ENCODE data around the gene TMPRSS13.

TMPRSS13 gene

GRCh38 chr11:117910525-117910924 is 18.7 kb downstream of the TMPRSS13 start:
- no peak for DNase-seq

DNA sequence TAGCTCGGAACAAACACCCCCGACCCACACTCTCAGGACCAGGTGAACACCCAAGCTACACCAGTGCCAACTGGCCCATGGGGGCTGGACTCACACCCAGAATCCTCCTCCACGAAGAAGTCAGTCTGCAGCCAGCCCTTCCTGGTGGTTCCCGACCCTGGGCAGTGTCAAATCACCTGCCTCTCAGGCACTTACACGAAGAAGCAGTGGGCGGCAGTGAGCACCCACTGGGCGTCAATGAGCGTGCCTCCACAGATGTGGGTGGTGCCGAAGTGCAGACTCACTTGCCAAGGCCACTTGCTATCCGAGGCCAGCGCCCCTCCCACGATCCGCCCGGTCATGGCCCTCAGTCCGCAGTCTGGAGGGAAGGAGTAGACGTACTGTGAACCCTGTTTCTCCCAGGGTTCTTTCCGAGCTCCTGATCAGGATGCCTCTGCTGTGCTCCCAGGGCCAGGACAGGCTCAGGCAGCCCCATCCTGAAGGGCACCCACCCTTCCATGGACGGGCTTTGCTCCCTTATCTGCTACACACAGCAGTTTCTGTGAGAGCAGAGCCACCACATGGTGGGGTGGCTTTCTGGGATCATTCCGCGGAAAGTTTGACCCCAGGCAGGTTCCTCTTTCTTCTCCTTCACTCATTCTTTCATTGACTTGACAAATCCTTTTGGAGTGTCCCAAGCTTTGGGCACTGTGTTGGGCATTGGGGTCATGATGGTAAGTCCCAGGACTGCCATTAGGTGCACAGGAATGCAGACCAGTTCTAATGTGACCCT is 19.4 kb downstream of the TMPRSS13 start:
- DNase-seq, result no peak

GRCh38 chr11:117908959-117909610 is 20.1 kb downstream of the TMPRSS13 start:
- no peak for DNase-seq

GRCh38 chr11:117908109-117908895 is 20.9 kb downstream of the TMPRSS13 start:
- no peak for DNase-seq

- peak; percentile 22 to 41 for DNase-seq
Observed at GRCh38 chr11:117907276-117908108, 21.7 kb downstream of the TMPRSS13 start.

- DNase-seq, result no peak
Observed at GRCh38 chr11:117906710-117907109, 22.5 kb downstream of the TMPRSS13 start.

GRCh38 chr11:117906126-117906525 is 23.1 kb downstream of the TMPRSS13 start:
- no peak for DNase-seq

DNA sequence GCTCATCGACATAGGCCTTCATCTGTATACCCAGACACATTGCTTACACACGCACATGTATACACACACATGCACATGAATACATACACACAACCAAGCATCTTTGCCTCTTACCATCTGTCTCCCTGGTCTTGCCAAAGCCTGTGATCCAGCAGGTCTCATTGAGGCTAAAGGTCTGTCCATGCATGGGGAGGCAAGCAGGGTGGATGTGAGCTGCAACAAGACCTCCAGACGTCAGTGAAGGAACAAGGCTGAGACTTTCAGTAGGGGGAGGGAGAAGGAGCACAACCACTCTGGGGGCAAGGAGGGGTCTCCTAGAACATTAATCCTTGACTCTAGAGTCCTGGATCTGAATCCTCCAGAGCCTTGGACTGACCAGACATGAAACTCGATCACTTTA is 23.7 kb downstream of the TMPRSS13 start:
- DNase-seq, result no peak

GRCh38 chr11:117903505-117904382 is 25.5 kb downstream of the TMPRSS13 start:
- no peak for DNase-seq

- DNase-seq, result no peak
Observed at GRCh38 chr11:117902001-117902845, 27.0 kb downstream of the TMPRSS13 start.

DNA sequence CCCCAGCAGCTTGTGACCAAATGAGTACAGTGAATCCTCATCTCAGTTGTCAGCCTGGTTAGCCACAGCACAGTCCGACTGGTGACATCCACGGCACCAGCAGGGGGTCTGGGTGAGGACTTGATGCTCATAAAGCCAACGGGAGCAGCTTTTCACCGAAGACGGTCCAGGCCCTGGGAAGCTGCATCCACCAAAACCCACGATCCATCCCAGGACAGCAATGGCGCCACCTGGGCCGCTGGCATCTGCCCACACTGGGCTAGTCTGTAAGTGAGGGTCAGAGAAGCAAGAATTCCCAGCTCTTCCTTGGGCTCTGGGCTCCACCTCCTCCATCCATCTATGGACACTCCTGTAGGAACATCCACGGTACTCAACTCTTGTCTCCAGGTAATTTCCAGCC is 27.6 kb downstream of the TMPRSS13 start:
- DNase-seq, result no peak

DNA sequence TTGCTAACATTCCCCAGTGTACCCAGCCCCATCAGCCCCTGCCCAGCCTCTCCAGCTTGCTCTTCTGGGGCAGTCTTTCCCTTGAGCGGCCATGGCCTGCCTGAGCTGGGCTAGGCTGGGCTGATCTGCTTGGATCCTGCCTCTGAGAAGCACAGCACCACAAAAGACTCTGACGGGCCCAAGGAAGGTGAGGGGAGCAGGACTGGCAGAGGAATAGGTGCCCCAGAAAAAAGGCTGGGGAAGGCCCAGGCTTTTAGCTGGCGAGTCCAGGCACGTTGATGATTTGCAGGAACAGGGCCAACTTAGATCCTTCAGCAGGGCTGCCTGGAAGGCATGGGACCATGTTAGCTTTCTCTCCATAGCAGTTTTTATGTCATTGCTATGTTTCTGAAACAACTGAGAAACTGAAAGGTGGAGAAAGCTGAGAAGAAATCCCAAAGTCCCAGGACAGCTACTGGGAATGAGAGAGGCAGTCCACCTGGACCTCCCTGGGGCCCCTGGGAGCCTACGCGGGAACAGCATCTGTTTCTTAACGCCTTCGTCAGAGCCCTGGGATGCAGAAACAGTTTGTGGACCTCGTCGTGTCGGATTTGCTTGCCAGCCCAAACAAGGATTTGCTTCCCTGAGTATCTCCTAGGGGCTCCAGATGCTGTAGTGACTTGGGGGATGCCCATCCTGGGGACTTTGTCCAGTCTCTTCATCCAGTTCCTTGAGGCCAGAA is 28.3 kb downstream of the TMPRSS13 start:
- DNase-seq, result no peak

GRCh38 chr11:117900121-117900648 is 29.0 kb downstream of the TMPRSS13 start:
- no peak for DNase-seq

- no peak for DNase-seq
Observed at GRCh38 chr11:117898059-117898458, 31.1 kb downstream of the TMPRSS13 start.

DNA sequence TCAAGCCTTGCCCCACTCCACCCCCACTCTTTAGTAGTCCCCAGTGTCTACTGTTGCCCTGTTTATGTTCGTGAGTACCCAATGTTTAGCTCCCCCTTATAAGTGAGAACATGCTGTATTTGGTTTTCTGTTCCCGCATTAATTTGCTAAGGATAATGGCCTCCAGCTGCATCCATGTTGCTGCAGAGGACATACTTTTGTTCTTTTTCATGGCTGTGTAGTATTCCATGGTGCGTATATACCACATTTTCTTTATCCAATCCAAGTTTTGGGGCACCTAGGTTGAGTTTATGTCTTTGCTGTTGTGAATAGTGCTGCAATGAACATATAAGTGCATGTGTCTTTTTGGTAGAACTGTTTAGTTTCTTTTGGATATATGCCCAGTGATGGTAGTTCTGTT is 36.6 kb downstream of the TMPRSS13 start:
- DNase-seq, result no peak

DNA sequence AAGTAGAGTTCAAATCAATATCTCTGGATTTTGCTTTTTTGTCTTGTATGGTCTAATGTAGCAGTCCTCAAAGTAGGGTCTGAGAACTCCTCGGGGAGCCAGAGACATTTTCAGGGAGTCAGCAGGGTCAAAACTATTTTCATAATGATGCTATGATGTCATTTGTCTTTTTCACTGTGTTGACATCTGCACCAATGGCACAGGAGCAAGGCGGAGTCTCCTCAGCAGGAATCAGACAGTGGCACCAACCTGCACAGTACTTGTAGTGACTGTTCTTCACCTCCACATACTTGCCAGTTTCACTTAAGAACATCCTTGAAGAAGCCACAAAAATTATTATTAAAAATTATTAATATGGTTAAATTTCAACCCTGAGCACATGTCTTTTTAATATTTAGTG is 37.8 kb downstream of the TMPRSS13 start:
- no peak for DNase-seq

- no peak for DNase-seq
Observed at GRCh38 chr11:117888139-117888566, 41.0 kb downstream of the TMPRSS13 start.

DNA sequence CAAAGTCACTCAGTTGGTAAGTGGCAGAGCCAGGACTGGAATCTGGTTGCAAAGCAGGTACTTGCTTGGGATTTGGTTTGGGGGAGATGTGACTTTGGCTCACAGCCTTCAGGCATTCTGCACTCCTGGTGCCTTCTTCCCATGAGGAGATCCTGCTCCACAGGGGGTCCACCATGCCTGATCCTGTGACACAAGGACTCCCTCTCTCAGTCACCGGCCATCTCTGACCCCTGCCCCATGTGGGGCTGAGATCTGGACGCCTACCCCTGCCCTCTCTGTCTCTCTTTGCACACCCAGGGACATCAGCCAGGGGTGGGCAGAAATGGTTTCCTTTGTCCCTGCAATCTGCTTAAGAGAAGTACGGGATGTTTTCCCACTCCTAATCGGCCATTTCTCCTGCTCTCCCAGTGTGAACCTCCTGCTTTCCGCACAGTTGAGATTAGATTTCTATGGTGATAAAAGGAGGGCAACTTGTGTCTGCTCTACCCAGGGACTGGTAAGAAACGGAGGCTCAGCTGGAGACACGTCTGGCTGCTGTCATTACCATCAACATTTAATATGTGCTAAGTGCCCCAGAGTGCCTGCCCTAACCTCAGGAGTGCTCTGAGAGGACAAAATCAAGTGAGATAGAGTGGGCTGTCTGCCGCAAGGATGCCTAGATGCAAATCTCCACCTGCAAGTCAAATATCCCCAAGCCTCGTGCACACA is 41.6 kb downstream of the TMPRSS13 start:
- DNase-seq, result no peak

GRCh38 chr11:117885777-117886176 is 43.4 kb downstream of the TMPRSS13 start:
- DNase-seq, result no peak

Measured in hippocampal formation (tissue), 2 donors.